ENCODE data around the gene STARD10.
A peak's percentile ranks its signal among the peaks of the same experiment; 100 is the strongest.

The STARD10 gene

GRCh38 chr11:72782081-72782920 is 11.5 kb downstream of the STARD10 start:
- peak overlapping the region; percentile 87 for H3K4me2 ChIP-seq (ENCODE audit: low read length)
- peak overlapping the region; percentile 83 for H3K4me3 ChIP-seq (ENCODE audit: low read length)
- no peak overlapping the region for H3K27ac ChIP-seq (ENCODE audit: low read length)
- H3K36me3 ChIP-seq (replicated peaks; ENCODE audit: low read depth, low read length), result no peaks in the 10 kb centered on the region
- no peaks in the 10 kb centered on the region for H3K79me2 ChIP-seq (ENCODE audit: low read length)
- peak overlapping the region; percentile 56; the same call in 1 of the 2 replicates for H2AFZ ChIP-seq (ENCODE audit: low read depth, low read length)
- no peak overlapping the region for H3K9ac ChIP-seq (ENCODE audit: low read length)
- no peaks in the 10 kb centered on the region for H3K27me3 ChIP-seq (ENCODE audit: low read depth, low read length)
- H4K20me1 ChIP-seq (ENCODE audit: insufficient read depth, low read length), result no peaks in the 10 kb centered on the region
- H3K9me3 ChIP-seq (ENCODE audit: insufficient read depth, low read length), result no peaks in the 10 kb centered on the region
- H3K4me1 ChIP-seq (ENCODE audit: low read length), result peaks cover 14% of the 10 kb centered on the region
- TF ChIP-seq, protein P1, sequence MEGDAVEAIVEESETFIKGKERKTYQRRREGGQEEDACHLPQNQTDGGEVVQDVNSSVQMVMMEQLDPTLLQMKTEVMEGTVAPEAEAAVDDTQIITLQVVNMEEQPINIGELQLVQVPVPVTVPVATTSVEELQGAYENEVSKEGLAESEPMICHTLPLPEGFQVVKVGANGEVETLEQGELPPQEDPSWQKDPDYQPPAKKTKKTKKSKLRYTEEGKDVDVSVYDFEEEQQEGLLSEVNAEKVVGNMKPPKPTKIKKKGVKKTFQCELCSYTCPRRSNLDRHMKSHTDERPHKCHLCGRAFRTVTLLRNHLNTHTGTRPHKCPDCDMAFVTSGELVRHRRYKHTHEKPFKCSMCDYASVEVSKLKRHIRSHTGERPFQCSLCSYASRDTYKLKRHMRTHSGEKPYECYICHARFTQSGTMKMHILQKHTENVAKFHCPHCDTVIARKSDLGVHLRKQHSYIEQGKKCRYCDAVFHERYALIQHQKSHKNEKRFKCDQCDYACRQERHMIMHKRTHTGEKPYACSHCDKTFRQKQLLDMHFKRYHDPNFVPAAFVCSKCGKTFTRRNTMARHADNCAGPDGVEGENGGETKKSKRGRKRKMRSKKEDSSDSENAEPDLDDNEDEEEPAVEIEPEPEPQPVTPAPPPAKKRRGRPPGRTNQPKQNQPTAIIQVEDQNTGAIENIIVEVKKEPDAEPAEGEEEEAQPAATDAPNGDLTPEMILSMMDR (IDR thresholded peaks at IDR 0.05; ENCODE audit: low read depth, low read length), result no peak
- TF ChIP-seq EZH2phosphoT487 (IDR thresholded peaks at IDR 0.05; ENCODE audit: low read depth), result no peak

- Histone ChIP-seq H3K9ac (ENCODE audit: low read length) (peak overlapping the region; percentile 61), H3K27me3 (ENCODE audit: low read depth, low read length) (no peaks in the 10 kb centered on the region), H3K79me2 (ENCODE audit: low read length) (no peaks in the 10 kb centered on the region), H3K36me3 (replicated peaks; ENCODE audit: low read depth, low read length) (no peaks in the 10 kb centered on the region), H3K4me3 (ENCODE audit: low read length) (peak overlapping the region; percentile 83), H3K27ac (ENCODE audit: low read length) (no peak overlapping the region), H2AFZ (ENCODE audit: low read depth, low read length) (peak overlapping the region; percentile 56; the same call in 1 of the 2 replicates), H4K20me1 (ENCODE audit: insufficient read depth, low read length) (no peaks in the 10 kb centered on the region), H3K4me1 (ENCODE audit: low read length) (peaks cover 11% of the 10 kb centered on the region), H3K9me3 (ENCODE audit: insufficient read depth, low read length) (no peaks in the 10 kb centered on the region), H3K4me2 (ENCODE audit: low read length) (peak overlapping the region; percentile 87)
- no peak for TF ChIP-seq EZH2phosphoT487 (IDR thresholded peaks at IDR 0.05; ENCODE audit: low read depth)
- TF ChIP-seq, protein P1 (IDR thresholded peaks at IDR 0.05; ENCODE audit: low read depth, low read length), result no peak
Measured at GRCh38 chr11:72781313-72782080, 12.3 kb downstream of the STARD10 start.

DNA sequence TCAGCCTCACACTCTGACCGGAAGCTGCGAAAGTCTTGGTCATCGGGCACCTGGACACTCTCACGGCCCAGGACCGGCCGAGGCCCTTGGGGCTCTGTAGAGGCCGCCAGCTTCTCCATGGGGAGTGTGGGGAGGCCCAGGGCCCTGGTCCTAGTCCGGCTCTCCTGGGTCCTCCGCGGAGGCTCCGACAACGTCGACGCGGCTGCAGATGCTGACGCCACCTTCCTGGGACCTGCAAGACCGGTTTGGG is 12.9 kb downstream of the STARD10 start:
- peaks cover 11% of the 10 kb centered on the region for H3K4me1 ChIP-seq (ENCODE audit: low read length)
- no peak overlapping the region for H3K27ac ChIP-seq (ENCODE audit: low read length)
- H2AFZ ChIP-seq (ENCODE audit: low read depth, low read length), result no peak overlapping the region
- H3K79me2 ChIP-seq (ENCODE audit: low read length), result no peaks in the 10 kb centered on the region
- no peaks in the 10 kb centered on the region for H4K20me1 ChIP-seq (ENCODE audit: insufficient read depth, low read length)
- peak overlapping the region; percentile 63 for H3K4me2 ChIP-seq (ENCODE audit: low read length)
- no peaks in the 10 kb centered on the region for H3K9me3 ChIP-seq (ENCODE audit: insufficient read depth, low read length)
- no peaks in the 10 kb centered on the region for H3K36me3 ChIP-seq (replicated peaks; ENCODE audit: low read depth, low read length)
- no peak for TF ChIP-seq EZH2phosphoT487 (IDR thresholded peaks at IDR 0.05; ENCODE audit: low read depth)
- TF ChIP-seq, protein P1 (IDR thresholded peaks at IDR 0.05; ENCODE audit: low read depth, low read length), result no peak
- H3K9ac ChIP-seq (ENCODE audit: low read length), result peak overlapping the region; percentile 61
- peak overlapping the region; percentile 83 for H3K4me3 ChIP-seq (ENCODE audit: low read length)
- no peaks in the 10 kb centered on the region for H3K27me3 ChIP-seq (ENCODE audit: low read depth, low read length)
